H1 (cell line): Measurements from ENCODE around the gene SLC17A8. TPM values are rescaled to one million over a fixed set of nuclear protein-coding genes. Genes with fewer than 3 reads are reported as not detected.

Source experiments
- CTCF ChIA-PET: fragments of 300-600 bp; sonication (Branson Sonifier 250); formaldehyde crosslinking; loops from one replicate; lab custom pipeline; 2021; ENCODE audit not compliant: partially characterized antibody; lab: Charles Lee
- POLR2A ChIA-PET: fragments of 300-600 bp; sonication (Branson Sonifier 250); formaldehyde crosslinking; loops from one replicate; lab custom pipeline; 2021; ENCODE audit warnings: inconsistent platforms; ENCODE audit not compliant: partially characterized antibody; lab: Charles Lee
- DNase-seq, 2 experiments: peaks; one replicate each; pipeline versions ENCODE4 v3.0.0 to v3.0.0-alpha.2; 2010 to 2022; ENCODE audit warnings: low spot score in 2 of 2, low read depth in 1 of 2, mixed read lengths in 1 of 2
- FAIRE-seq: peaks from 2 replicates; lab custom pipeline; 2011; peaks lifted over from hg19 to GRCh38; lab: Jason Lieb, UNC
- H2AFZ ChIP-seq: 2 replicates; pipeline ENCODE4 v1.8.1; 2012; ENCODE audit warnings: low read length, inconsistent platforms
- H2AK5ac ChIP-seq: 2 replicates; pipeline ENCODE4 v1.6.1; 2013; ENCODE audit warnings: low read depth, low read length
- H2BK120ac ChIP-seq: replicated peaks from 2 replicates; pipeline ENCODE3; 2013; ENCODE audit warnings: low read depth, low read length, inconsistent platforms
- H2BK12ac ChIP-seq: 2 replicates; pipeline ENCODE4 v1.6.1; 2013; ENCODE audit warnings: low read depth, low read length
- H2BK15ac ChIP-seq: 2 replicates; pipeline ENCODE4 v1.6.1; 2013; ENCODE audit warnings: low read length
- H2BK20ac ChIP-seq: 2 replicates; pipeline ENCODE4 v1.6.1; 2013; ENCODE audit warnings: low read length
- H2BK5ac ChIP-seq: 2 replicates; pipeline ENCODE4 v1.6.1; 2013; ENCODE audit warnings: low read depth, low read length
- H3K14ac ChIP-seq: 2 replicates; pipeline ENCODE4 v1.6.1; 2013; ENCODE audit warnings: inconsistent platforms; ENCODE audit not compliant: insufficient read length
- H3K18ac ChIP-seq: 2 replicates; pipeline ENCODE4 v1.6.1; 2013; ENCODE audit warnings: low read length; ENCODE audit errors: extremely low read depth
- H3K23ac ChIP-seq: 2 replicates; pipeline ENCODE4 v1.6.1; 2013; ENCODE audit warnings: inconsistent platforms; ENCODE audit not compliant: insufficient read length
- H3K23me2 ChIP-seq: 2 replicates; pipeline ENCODE4 v1.6.1; 2013; ENCODE audit warnings: low read depth, low read length
- H3K27ac ChIP-seq: 2 replicates; pipeline ENCODE4 v1.6.1; 2011; ENCODE audit warnings: low read depth, low read length, inconsistent platforms
- H3K27me3 ChIP-seq, 4 experiments: replicated peaks in 1 of 4; 1 replicate in 1 of 4; 2 replicates in 3 of 4; pipeline versions ENCODE4 v1.6.1 to v1.8.1; 2011 to 2013; ENCODE audit warnings: low read length in 3 of 4, mild to moderate bottlenecking in 3 of 4, inconsistent platforms in 2 of 4, mixed read lengths in 2 of 4, moderate library complexity in 1 of 4; ENCODE audit not compliant: control insufficient read depth in 3 of 4, insufficient read depth in 3 of 4; ENCODE audit errors: extremely low read depth in 1 of 4
- H3K36me3 ChIP-seq, 4 experiments: 2 replicates each; pipeline versions ENCODE4 v1.6.1 to v1.8.1; 2011 to 2013; ENCODE audit warnings: mild to moderate bottlenecking in 4 of 4, low read length in 3 of 4, moderate library complexity in 2 of 4, control low read depth in 1 of 4, inconsistent platforms in 1 of 4; ENCODE audit not compliant: insufficient read depth in 4 of 4, control insufficient read depth in 2 of 4
- H3K4ac ChIP-seq: replicated peaks from 2 replicates; pipeline ENCODE3; 2013; ENCODE audit warnings: low read length, low read depth, mixed read lengths, inconsistent platforms; ENCODE audit not compliant: insufficient read length
- H3K4me1 ChIP-seq, 4 experiments: replicated peaks in 1 of 4; 1 replicate in 1 of 4; 2 replicates in 3 of 4; pipeline versions ENCODE4 v1.6.1 to v1.8.1; 2011 to 2013; ENCODE audit warnings: low read length in 3 of 4, inconsistent platforms in 2 of 4, mixed read lengths in 1 of 4; ENCODE audit not compliant: insufficient read depth in 4 of 4, control insufficient read depth in 3 of 4
- H3K4me2 ChIP-seq, 2 experiments: 2 replicates each; pipeline versions ENCODE4 v1.6.1 to v1.8.1; 2011 to 2013; ENCODE audit warnings: low read depth in 2 of 2, low read length in 2 of 2, control low read depth in 1 of 2, inconsistent platforms in 1 of 2, mild to moderate bottlenecking in 1 of 2; ENCODE audit not compliant: insufficient read depth in 1 of 2
- H3K4me3 ChIP-seq, 4 experiments: fragments of 200-600, 300-600 bp in 1 of 4; sonication (generic), shearing (Covaris generic), sonication (Bioruptor Twin) in 1 of 4; 2 replicates each; pipeline versions ENCODE4 v1.5.1 to v1.8.1; 2011 to 2016; ENCODE audit warnings: low read length in 4 of 4, low read depth in 3 of 4, control low read depth in 2 of 4, inconsistent platforms in 2 of 4, mild to moderate bottlenecking in 2 of 4, mixed read lengths in 1 of 4, moderate library complexity in 1 of 4; ENCODE audit not compliant: insufficient read depth in 2 of 4; ENCODE audit errors: extremely low read depth in 1 of 4
- H3K56ac ChIP-seq: replicated peaks from 2 replicates; pipeline ENCODE3; 2013; ENCODE audit warnings: low read depth, mild to moderate bottlenecking, mixed read lengths, low read length, inconsistent platforms; ENCODE audit not compliant: insufficient read length
- H3K79me1 ChIP-seq: 2 replicates; pipeline ENCODE4 v1.6.1; 2013; ENCODE audit warnings: low read depth, low read length, control low read depth
- H3K79me2 ChIP-seq, 2 experiments: 2 replicates each; pipeline versions ENCODE4 v1.6.1 to v1.8.1; 2012 to 2013; ENCODE audit warnings: low read length in 2 of 2, mild to moderate bottlenecking in 2 of 2, inconsistent platforms in 1 of 2; ENCODE audit not compliant: insufficient read depth in 2 of 2, control insufficient read depth in 1 of 2
- H3K9ac ChIP-seq, 4 experiments: replicated peaks in 1 of 4; 1 replicate in 1 of 4; 2 replicates in 3 of 4; pipeline versions ENCODE4 v1.6.1 to v1.8.1; 2011 to 2013; ENCODE audit warnings: low read depth in 3 of 4, low read length in 3 of 4, control low read depth in 2 of 4, mild to moderate bottlenecking in 2 of 4, moderate library complexity in 2 of 4, inconsistent platforms in 1 of 4; ENCODE audit errors: extremely low read depth in 1 of 4
- H3K9me3 ChIP-seq, 2 experiments: 2 replicates each; pipeline versions ENCODE4 v1.6.1 to v1.8.1; 2012 to 2013; ENCODE audit warnings: mild to moderate bottlenecking in 2 of 2, moderate library complexity in 2 of 2, control low read depth in 1 of 2, inconsistent platforms in 1 of 2, low read depth in 1 of 2, low read length in 1 of 2, mixed read lengths in 1 of 2; ENCODE audit not compliant: insufficient read depth in 2 of 2
- H4K20me1 ChIP-seq, 2 experiments: replicated peaks in 1 of 2; 2 replicates each; pipeline versions ENCODE3 to v1.8.1; 2011 to 2013; ENCODE audit warnings: inconsistent platforms in 2 of 2, low read length in 2 of 2, mild to moderate bottlenecking in 1 of 2; ENCODE audit not compliant: insufficient read depth in 2 of 2, control insufficient read depth in 1 of 2
- H4K5ac ChIP-seq: 2 replicates; pipeline ENCODE4 v1.6.1; 2013; ENCODE audit warnings: low read length, low read depth, mixed read lengths, inconsistent platforms; ENCODE audit not compliant: insufficient read length
- H4K8ac ChIP-seq: 2 replicates; pipeline ENCODE4 v1.8.0; 2013; ENCODE audit warnings: mild to moderate bottlenecking, moderate library complexity, low read length, inconsistent platforms; ENCODE audit not compliant: insufficient read depth; ENCODE audit errors: extremely low read depth
- H4K91ac ChIP-seq: replicated peaks from 2 replicates; pipeline ENCODE3; 2013; ENCODE audit warnings: low read length, mixed read lengths, inconsistent platforms; ENCODE audit not compliant: insufficient read length
- ASH2L ChIP-seq: fragments of 200-600, 300-600 bp; sonication (generic); IDR thresholded peaks from one replicate; pipeline ENCODE4 v1.7.1; 2017; ENCODE audit warnings: low read length
- CEBPB ChIP-seq: IDR thresholded peaks from 2 replicates; pipeline ENCODE4 v1.6.1; 2012; ENCODE audit warnings: low read depth, low read length
- JUND ChIP-seq: IDR thresholded peaks from 2 replicates; pipeline ENCODE4 v1.6.1; 2011; ENCODE audit warnings: mild to moderate bottlenecking, improper control_type of control experiment, low read length
- KDM1A ChIP-seq: fragments of 200-600, 300-600 bp; sonication (generic); IDR thresholded peaks from 2 replicates; pipeline ENCODE4 v1.7.1; 2016; ENCODE audit warnings: mild to moderate bottlenecking, low read length, borderline replicate concordance
- NANOG ChIP-seq: IDR thresholded peaks from 2 replicates; pipeline ENCODE4 v1.6.1; 2011; ENCODE audit warnings: low read length, low read depth, mild to moderate bottlenecking, inconsistent platforms; ENCODE audit not compliant: insufficient read depth, poor library complexity, severe bottlenecking
- NRF1 ChIP-seq: IDR thresholded peaks from 2 replicates; pipeline ENCODE4 v1.6.1; 2011; ENCODE audit warnings: mild to moderate bottlenecking, low read depth, low read length, improper control_type of control experiment
- RFX5 ChIP-seq: IDR thresholded peaks from 2 replicates; pipeline ENCODE4 v1.6.1; 2011; ENCODE audit warnings: low read depth, low read length, improper control_type of control experiment, borderline replicate concordance
- SIN3A ChIP-seq, 2 experiments: IDR thresholded peaks in 1 of 2; conservative IDR thresholded peaks in 1 of 2; 2 replicates each; pipeline ENCODE4 v1.6.1; 2011 to 2012; ENCODE audit warnings: low read length in 2 of 2, improper control_type of control experiment in 1 of 2, low read depth in 1 of 2, mild to moderate bottlenecking in 1 of 2
- SRF ChIP-seq: IDR thresholded peaks from 2 replicates; pipeline ENCODE4 v1.6.1; 2011; ENCODE audit warnings: mild to moderate bottlenecking, low read depth, low read length, moderate library complexity
- WGBS, 2 experiments: shearing (Covaris generic) in 1 of 2; methylation state at CpG; one replicate each; pipeline versions ENCODE4 v1.1.6 to v1.1.7; 2013 to 2015; ENCODE audit warnings: low lambda C conversion rate in 2 of 2, mixed read lengths in 2 of 2, inconsistent platforms in 1 of 2, low coverage in 1 of 2, missing lambda C conversion rate in 1 of 2; ENCODE audit not compliant: insufficient replicate concordance in 2 of 2, insufficient coverage in 1 of 2, insufficient read length in 1 of 2; ENCODE audit errors: extremely low coverage in 1 of 2, missing lambda C conversion rate in 1 of 2; 5-methylcytosine and 5-hydroxymethylcytosine counted together
- polyA plus RNA-seq, 7 experiments: library from polyadenylated mRNA; depleted of rRNA in 3 of 7; stranded (reverse) in 5 of 7; unstranded in 2 of 7; fragments of >200 nt in 5 of 7; fragments of 200-250 nt in 2 of 7; gene quantifications; 1 replicate in 5 of 7; 2 replicates in 1 of 7; 4 replicates in 1 of 7; pipeline versions ENCODE4 v1.2.1 to v1.2.3, GENCODE V29; 2011 to 2013; ENCODE audit warnings: missing spikeins in 2 of 7, mixed read lengths in 2 of 7
- total RNA-seq: library from RNA; stranded (reverse); fragmentation: NEBNext Ultra II Directional; extraction: Animal tissue kit (Norgen Biotek cat#: 25700); gene quantifications from 2 replicates; pipeline ENCODE4 v1.2.1, GENCODE V29; 2021

Gene SLC17A8
- total and polyA plus RNA-seq, 2 of the 8 experiments (the other 6 are each of a cell fraction or from before 2014, with no cell fraction given) = 0.14 to 0.30 TPM

DNA sequence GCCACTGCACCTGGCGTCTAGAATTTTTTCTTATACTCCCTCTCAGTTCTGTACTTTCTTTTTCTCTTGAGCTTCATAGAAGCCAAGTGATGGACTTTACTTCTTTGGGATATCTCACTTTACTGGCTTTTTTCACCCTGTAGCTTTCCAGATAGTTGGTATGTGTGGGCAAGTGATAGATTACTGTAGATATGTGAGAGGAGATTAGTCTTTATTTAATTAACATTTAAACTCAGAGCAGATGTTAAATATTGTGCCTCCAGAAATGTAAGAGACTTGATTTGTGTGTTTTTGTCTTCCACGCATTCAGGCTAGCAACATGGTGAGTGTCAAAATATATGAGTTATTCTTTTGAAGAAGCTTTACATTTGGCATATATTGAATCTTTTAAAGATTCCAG, 39.5 kb upstream of the SLC17A8 start:
- no peaks in the 10 kb centered on the region for H4K20me1 ChIP-seq
- no peaks in the 10 kb centered on the region for H3K27me3 ChIP-seq
- no peak overlapping the region for H3K18ac ChIP-seq
- no peaks in the 10 kb centered on the region for H3K79me1 ChIP-seq
- no peak overlapping the region for H2BK5ac ChIP-seq
- H3K14ac ChIP-seq = no peak overlapping the region
- no peak overlapping the region for H2BK15ac ChIP-seq
- no peak overlapping the region for H3K27ac ChIP-seq
- H3K9ac ChIP-seq = no peak overlapping the region
- ChIA-PET CTCF (interaction anchor here (2.0 kb wide), 1 partner anchor 10 kb away, joined by 5 read pairs; no protein-coding TSS in a partner anchor), POLR2A (no interaction called here)
- no peaks in the 10 kb centered on the region for H3K4me1 ChIP-seq
- H2AFZ ChIP-seq = no peak overlapping the region
- H3K4ac ChIP-seq = no peak overlapping the region
- H2BK20ac ChIP-seq = no peak overlapping the region
- H2BK120ac ChIP-seq = no peak overlapping the region
- H3K23ac ChIP-seq = no peak overlapping the region
- H4K5ac ChIP-seq = no peak overlapping the region
- H3K79me2 ChIP-seq = no peaks in the 10 kb centered on the region
- no peak overlapping the region for H4K8ac ChIP-seq
- no peak overlapping the region for H3K4me2 ChIP-seq
- H3K9me3 ChIP-seq = no peaks in the 10 kb centered on the region
- no peak overlapping the region for H3K4me3 ChIP-seq
- H3K56ac ChIP-seq = no peak overlapping the region
- no peak overlapping the region for H2AK5ac ChIP-seq
- H4K91ac ChIP-seq = no peak overlapping the region
- 93% methylated on average over 2 of the region's 2 CpGs; no CpG with 5 or more reads in 1 of the 2 experiments for WGBS, 2 experiments
- DNase-seq (no peak), FAIRE-seq (no peak)
- no peaks in the 10 kb centered on the region; the same call in 1 of the 2 replicates for H3K23me2 ChIP-seq
- H2BK12ac ChIP-seq = no peak overlapping the region
- peaks cover 0 to 43% (median 9%) of the 10 kb centered on the region in 4 experiments; a peak in 6 of 8 replicates for H3K36me3 ChIP-seq
- no peak for TF ChIP-seq SRF
- no peak for TF ChIP-seq SIN3A (conservative IDR thresholded peaks at IDR 0.05 in 1 of 2, IDR thresholded peaks at IDR 0.05 in 1 of 2; ENCODE audit: low read depth in 1 of 2, low read length in 2 of 2)
- no peak for TF ChIP-seq CEBPB
- no peak for TF ChIP-seq JUND
- no peak for TF ChIP-seq KDM1A
- TF ChIP-seq RFX5 = no peak
- TF ChIP-seq NRF1 = no peak
- TF ChIP-seq ASH2L = no peak
- no peak for TF ChIP-seq NANOG
